ENCODE results near the gene ENOX1. TPM values are rescaled to one million over a fixed set of nuclear protein-coding genes. Genes with fewer than 3 reads are reported as not detected.

ENOX1 gene
- polyA plus RNA-seq, 2 of the 4 experiments (the other 2 are of a cell fraction) = 0.28 to 0.41 TPM

- ChIA-PET POLR2A (no interaction called here), CTCF (no interaction called here)
- DNase-seq (ENCODE audit: low read depth in 1 of 2, low spot score in 1 of 2) (no peak), ATAC-seq (no peak), FAIRE-seq (no peak)
- Histone ChIP-seq H3K4me1 (no peaks in the 10 kb centered on the region), H3K4me3 (no peak overlapping the region), H3K9me3 (no peaks in the 10 kb centered on the region), H3K4me2 (no peak overlapping the region), H3K27ac (no peak overlapping the region)
- TF ChIP-seq MAX (IDR thresholded peaks at IDR 0.05) = no peak
- no peak for TF ChIP-seq REST (IDR thresholded peaks at IDR 0.05)
- no peak for TF ChIP-seq HOXB13 (CRISPR knock-in tag; IDR thresholded peaks at IDR 0.05; ENCODE audit: low read depth)
- no peak for TF ChIP-seq NPAS2 (CRISPR knock-in tag; IDR thresholded peaks at IDR 0.05; ENCODE audit: borderline replicate concordance)
- TF ChIP-seq TFCP2L1 (CRISPR knock-in tag; IDR thresholded peaks at IDR 0.05) = no peak
- TF ChIP-seq GATA3 (IDR thresholded peaks at IDR 0.05; ENCODE audit: borderline replicate concordance) = no peak
- TF ChIP-seq CBX2 (IDR thresholded peaks at IDR 0.05; ENCODE audit: borderline replicate concordance, low read depth) = no peak
- no peak for TF ChIP-seq MYC (IDR thresholded peaks at IDR 0.05; ENCODE audit: borderline replicate concordance, low read length)
- TF ChIP-seq FOXS1 (CRISPR knock-in tag; IDR thresholded peaks at IDR 0.05) = no peak
- TF ChIP-seq KDM5A (IDR thresholded peaks at IDR 0.05) = no peak
- no peak for TF ChIP-seq MAZ (IDR thresholded peaks at IDR 0.05; ENCODE audit: borderline replicate concordance, low read depth, low read length)
- no peak for TF ChIP-seq FOSL2 (IDR thresholded peaks at IDR 0.05)
- no peak for TF ChIP-seq FOSL2 (CRISPR knock-in tag; IDR thresholded peaks at IDR 0.05)
- TF ChIP-seq CEBPB (IDR thresholded peaks at IDR 0.05) = no peak
- no peak for TF ChIP-seq RCOR1 (IDR thresholded peaks at IDR 0.05; ENCODE audit: low read depth, low read length)
- 62% methylated on average over 3 of the region's 3 CpGs for WGBS (ENCODE audit: missing lambda C conversion rate)
Measured at GRCh38 chr13:43482641-43483040, 304.1 kb downstream of the ENOX1 start.

GRCh38 chr13:43482026-43482425 is 304.7 kb downstream of the ENOX1 start:
- ATAC-seq (no peak), DNase-seq (ENCODE audit: low read depth in 1 of 2, low spot score in 1 of 2) (no peak), FAIRE-seq (no peak)
- Histone ChIP-seq H3K9me3 (no peaks in the 10 kb centered on the region), H3K4me1 (no peaks in the 10 kb centered on the region), H3K4me2 (no peak overlapping the region), H3K27ac (no peak overlapping the region), H3K4me3 (no peak overlapping the region)
- ChIA-PET CTCF (no interaction called here), POLR2A (no interaction called here)
- WGBS (ENCODE audit: missing lambda C conversion rate) = 94% methylated on average over 2 of the region's 2 CpGs
- TF ChIP-seq NFE2L2 (conservative IDR thresholded peaks at IDR 0.05; ENCODE audit: low read length) (no peak), CBX2 (IDR thresholded peaks at IDR 0.05; ENCODE audit: borderline replicate concordance, low read depth) (no peak), MAX (IDR thresholded peaks at IDR 0.05) (no peak), TP53 (CRISPR knock-in tag; IDR thresholded peaks at IDR 0.05) (no peak), RNF2 (IDR thresholded peaks at IDR 0.05; ENCODE audit: borderline replicate concordance, low read depth) (no peak), PHF8 (IDR thresholded peaks at IDR 0.05; ENCODE audit: borderline replicate concordance, low read depth) (no peak)

GRCh38 chr13:43478902-43479301 is 307.9 kb downstream of the ENOX1 start:
- no peak overlapping the region for H3K4me2 ChIP-seq
- no peaks in the 10 kb centered on the region for H3K9me3 ChIP-seq
- H3K27ac ChIP-seq = no peak overlapping the region
- ATAC-seq (no peak), DNase-seq (ENCODE audit: low read depth in 1 of 2, low spot score in 1 of 2) (no peak), FAIRE-seq (no peak)
- H3K4me3 ChIP-seq = no peak overlapping the region
- no peaks in the 10 kb centered on the region for H3K4me1 ChIP-seq
- WGBS (ENCODE audit: missing lambda C conversion rate) = 76% methylated on average over 4 of the region's 4 CpGs
- ChIA-PET CTCF (no interaction called here), POLR2A (no interaction called here)
- no peak for TF ChIP-seq FOSB (CRISPR knock-in tag; IDR thresholded peaks at IDR 0.05)
- no peak for TF ChIP-seq ZSCAN20 (CRISPR knock-in tag; IDR thresholded peaks at IDR 0.05)
- no peak for TF ChIP-seq CHD4 (IDR thresholded peaks at IDR 0.05; ENCODE audit: borderline replicate concordance)
- TF ChIP-seq JUNB (IDR thresholded peaks at IDR 0.05) = no peak
- TF ChIP-seq MAFK (IDR thresholded peaks at IDR 0.05; ENCODE audit: partially characterized antibody) = no peak
- TF ChIP-seq RAD21 (conservative IDR thresholded peaks at IDR 0.05 in 1 of 2, IDR thresholded peaks at IDR 0.05 in 1 of 2) = no peak
- TF ChIP-seq CBX8 (IDR thresholded peaks at IDR 0.05) = no peak
- no peak for TF ChIP-seq NFE2L2 (conservative IDR thresholded peaks at IDR 0.05; ENCODE audit: low read length)
- TF ChIP-seq ZNF302 (CRISPR knock-in tag; IDR thresholded peaks at IDR 0.05) = no peak
- TF ChIP-seq RFX5 (IDR thresholded peaks at IDR 0.05) = no peak
- no peak for TF ChIP-seq REST (IDR thresholded peaks at IDR 0.05)
- TF ChIP-seq E2F6 (IDR thresholded peaks at IDR 0.05; ENCODE audit: borderline replicate concordance, low read depth) = no peak
